ENCODE measurements around the gene NT5C3A. TPM values are rescaled to one million over a fixed set of nuclear protein-coding genes. Genes with fewer than 3 reads are reported as not detected.

The NT5C3A gene
- total RNA-seq, 1 donor from 2014 or later = 30.3 TPM

DNA sequence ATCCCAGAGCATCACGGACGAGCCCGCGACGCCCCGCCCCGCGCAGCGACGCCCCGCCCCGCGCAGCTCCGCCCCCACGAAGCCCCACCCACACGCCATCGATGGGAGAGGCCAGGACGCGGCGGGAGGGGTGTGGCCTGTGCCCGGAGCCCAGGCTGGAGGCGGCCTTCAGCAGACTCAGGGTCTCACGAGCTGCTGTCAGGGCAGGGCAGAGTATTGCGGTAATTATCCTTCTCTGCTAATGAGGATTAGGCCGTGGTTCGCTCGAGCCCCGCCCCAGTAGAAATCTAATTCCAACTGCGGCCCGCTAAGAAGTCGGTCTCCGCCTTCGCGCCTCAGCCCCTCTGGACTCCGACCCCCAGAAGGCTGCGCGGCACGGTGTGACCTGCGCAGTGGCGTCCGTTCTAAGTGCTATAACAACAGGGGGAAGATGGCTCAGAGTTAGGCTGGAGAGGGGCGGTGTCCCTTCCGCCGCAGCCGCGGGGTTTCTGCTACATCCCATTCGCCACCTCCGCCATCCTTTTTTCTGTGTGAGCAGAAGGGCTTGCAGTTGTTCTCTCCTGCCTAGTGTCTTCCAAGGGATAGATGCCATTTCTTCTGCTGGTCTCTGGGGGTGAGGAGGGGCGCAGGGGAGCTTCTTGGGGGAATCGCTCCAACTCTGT lies 337 bp upstream of the NT5C3A start:
- DNase-seq (peak; percentile 95), ATAC-seq (peak; percentile 100)
- Histone ChIP-seq H3K4me1 (peaks cover 23% of the 10 kb centered on the region), H3K27ac (peak overlapping the region; percentile 95), H3K36me3 (no peaks in the 10 kb centered on the region), H3K27me3 (ENCODE audit: low read depth) (no peaks in the 10 kb centered on the region), H3K4me3 (peak overlapping the region; percentile 93), H3K9me3 (peaks cover 8% of the 10 kb centered on the region)
- TF ChIP-seq, protein P1, sequence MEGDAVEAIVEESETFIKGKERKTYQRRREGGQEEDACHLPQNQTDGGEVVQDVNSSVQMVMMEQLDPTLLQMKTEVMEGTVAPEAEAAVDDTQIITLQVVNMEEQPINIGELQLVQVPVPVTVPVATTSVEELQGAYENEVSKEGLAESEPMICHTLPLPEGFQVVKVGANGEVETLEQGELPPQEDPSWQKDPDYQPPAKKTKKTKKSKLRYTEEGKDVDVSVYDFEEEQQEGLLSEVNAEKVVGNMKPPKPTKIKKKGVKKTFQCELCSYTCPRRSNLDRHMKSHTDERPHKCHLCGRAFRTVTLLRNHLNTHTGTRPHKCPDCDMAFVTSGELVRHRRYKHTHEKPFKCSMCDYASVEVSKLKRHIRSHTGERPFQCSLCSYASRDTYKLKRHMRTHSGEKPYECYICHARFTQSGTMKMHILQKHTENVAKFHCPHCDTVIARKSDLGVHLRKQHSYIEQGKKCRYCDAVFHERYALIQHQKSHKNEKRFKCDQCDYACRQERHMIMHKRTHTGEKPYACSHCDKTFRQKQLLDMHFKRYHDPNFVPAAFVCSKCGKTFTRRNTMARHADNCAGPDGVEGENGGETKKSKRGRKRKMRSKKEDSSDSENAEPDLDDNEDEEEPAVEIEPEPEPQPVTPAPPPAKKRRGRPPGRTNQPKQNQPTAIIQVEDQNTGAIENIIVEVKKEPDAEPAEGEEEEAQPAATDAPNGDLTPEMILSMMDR (IDR thresholded peaks at IDR 0.05) = no peak
- intact Hi-C loops (cut with DNase I) = no loop called here

DNA sequence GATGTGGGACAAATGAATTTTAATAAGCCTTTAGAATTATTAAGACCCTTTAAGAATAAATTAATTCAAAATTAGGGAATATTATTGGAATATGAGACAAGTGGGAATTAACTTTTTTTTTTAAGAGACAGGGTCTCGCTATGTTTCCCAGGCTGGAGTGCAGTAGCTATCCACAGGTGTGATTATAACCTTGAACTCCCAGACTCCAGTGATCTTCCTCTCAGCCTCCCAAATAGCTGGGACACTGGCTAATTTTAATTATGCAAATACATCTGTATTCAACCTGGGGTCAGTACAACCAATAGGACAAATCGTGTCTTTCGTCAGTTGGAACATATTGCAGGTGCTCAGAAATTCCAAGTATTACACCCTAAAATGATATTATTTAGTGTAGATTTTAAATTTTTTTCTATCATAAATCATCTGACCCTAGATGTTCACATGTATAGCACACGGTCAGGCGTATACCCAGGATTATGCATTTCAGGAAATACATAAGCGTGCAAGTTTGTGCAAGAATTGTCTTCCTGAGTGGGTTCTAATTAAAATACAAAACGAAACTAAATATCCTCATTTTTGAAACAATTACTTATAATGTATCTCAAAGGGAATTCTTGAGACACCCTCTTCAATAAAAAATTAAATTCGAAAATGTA lies 1.2 kb downstream of the NT5C3A start:
- Histone ChIP-seq H3K4me3 (peak overlapping the region; percentile 93), H3K9me3 (peaks cover 8% of the 10 kb centered on the region), H3K36me3 (no peaks in the 10 kb centered on the region), H3K27ac (no peak overlapping the region), H3K27me3 (ENCODE audit: low read depth) (no peaks in the 10 kb centered on the region), H3K4me1 (peaks cover 23% of the 10 kb centered on the region)
- ATAC-seq = no peak
- intact Hi-C loops (cut with DNase I) = no loop called here
- no peak for DNase-seq
- TF ChIP-seq, protein P1 (IDR thresholded peaks at IDR 0.05) = no peak

DNA sequence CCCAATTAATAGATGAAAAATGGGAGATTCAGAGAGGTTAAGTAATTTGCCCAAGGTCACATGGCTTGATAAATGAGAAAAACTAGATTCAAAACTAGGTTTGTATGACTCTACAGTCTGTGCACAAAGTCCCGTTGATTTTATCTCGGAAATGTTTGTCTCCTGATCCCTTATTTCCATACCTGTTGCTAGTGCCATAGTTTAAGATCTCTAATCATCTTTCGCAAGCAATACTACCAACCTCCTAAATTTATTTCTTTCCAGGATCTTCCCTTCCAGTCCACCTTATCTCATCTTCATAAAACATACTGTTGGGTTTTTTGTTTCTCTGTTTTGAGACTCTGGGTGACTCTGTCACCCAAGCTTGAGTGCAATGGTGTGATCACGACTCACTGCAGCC lies 2.9 kb downstream of the NT5C3A start:
- Histone ChIP-seq H3K27me3 (ENCODE audit: low read depth) (no peaks in the 10 kb centered on the region), H3K9me3 (no peaks in the 10 kb centered on the region), H3K36me3 (no peaks in the 10 kb centered on the region), H3K27ac (no peak overlapping the region), H3K4me1 (peaks cover 23% of the 10 kb centered on the region), H3K4me3 (no peak overlapping the region)
- intact Hi-C loops (cut with DNase I) = no loop called here
- ATAC-seq (no peak), DNase-seq (no peak)
- TF ChIP-seq, protein P1 (IDR thresholded peaks at IDR 0.05) = no peak

DNA sequence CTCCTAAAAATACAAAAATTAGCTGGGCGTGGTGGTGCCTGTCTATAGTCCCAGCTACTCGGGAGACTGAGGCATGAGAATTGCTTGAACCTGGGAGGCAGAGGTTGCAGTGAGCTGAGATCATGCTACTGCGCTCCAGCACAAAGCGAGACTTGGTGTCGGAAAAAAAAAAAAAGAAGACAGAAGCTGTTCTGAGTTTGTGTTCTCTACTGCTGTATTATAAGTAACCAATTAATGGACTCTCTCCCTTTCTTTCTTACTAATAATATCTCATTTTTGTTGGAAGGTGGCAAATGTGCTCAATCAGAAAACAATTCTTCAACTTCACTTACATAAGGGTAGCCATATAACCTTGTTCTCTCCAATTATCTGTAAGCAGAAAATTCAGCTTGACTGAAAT lies 7.4 kb downstream of the NT5C3A start:
- no peaks in the 10 kb centered on the region for H3K9me3 ChIP-seq
- H3K4me3 ChIP-seq = no peak overlapping the region
- no peaks in the 10 kb centered on the region for H3K27me3 ChIP-seq (ENCODE audit: low read depth)
- H3K36me3 ChIP-seq = no peaks in the 10 kb centered on the region
- H3K4me1 ChIP-seq = peaks cover 23% of the 10 kb centered on the region
- DNase-seq (no peak), ATAC-seq (no peak)
- H3K27ac ChIP-seq = no peak overlapping the region
- intact Hi-C loops (cut with DNase I) = no loop called here
- TF ChIP-seq, protein P1 (IDR thresholded peaks at IDR 0.05) = no peak

DNA sequence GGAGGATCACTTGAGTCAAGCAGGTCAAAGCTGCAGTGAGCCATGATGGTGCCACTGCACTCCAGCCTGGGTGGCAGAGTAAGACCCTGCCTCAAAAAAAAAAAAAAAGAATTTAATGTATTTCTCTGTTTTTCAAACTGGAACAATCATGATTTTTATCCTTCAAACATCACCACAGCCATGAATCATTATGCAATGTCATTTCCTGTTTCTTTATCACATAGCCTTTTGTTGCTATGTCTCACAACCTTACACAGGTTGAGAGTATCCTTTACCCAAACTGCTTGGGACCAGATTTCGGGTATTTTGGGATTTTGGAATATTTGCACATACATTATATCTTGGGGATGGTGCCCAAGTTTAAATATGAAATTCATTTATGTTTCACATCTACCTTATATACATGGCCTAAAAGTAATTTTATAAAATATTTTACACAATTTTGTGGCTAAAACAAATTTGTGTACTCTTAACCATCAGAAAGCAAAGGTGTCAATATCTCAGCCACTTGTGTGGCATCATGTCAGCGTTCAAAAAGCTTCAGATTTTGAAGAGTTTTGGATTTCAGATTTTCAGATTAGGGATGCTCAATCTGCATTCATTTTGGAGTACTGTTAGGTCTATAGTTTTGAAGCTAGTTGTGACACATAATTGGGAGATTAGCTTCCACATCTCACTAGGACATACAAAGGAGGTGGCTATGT lies 8.2 kb downstream of the NT5C3A start:
- Histone ChIP-seq H3K27ac (no peak overlapping the region), H3K36me3 (no peaks in the 10 kb centered on the region), H3K27me3 (ENCODE audit: low read depth) (no peaks in the 10 kb centered on the region), H3K9me3 (no peaks in the 10 kb centered on the region), H3K4me1 (peaks cover 29% of the 10 kb centered on the region), H3K4me3 (no peak overlapping the region)
- DNase-seq (no peak), ATAC-seq (no peak)
- TF ChIP-seq, protein P1 (IDR thresholded peaks at IDR 0.05) = no peak
- intact Hi-C loops (cut with DNase I) = no loop called here
